Thoracic aorta (tissue), 2 donors: Measurements from ENCODE around the gene SCCPDH. TPM values are rescaled to one million over a fixed set of nuclear protein-coding genes. Genes with fewer than 3 reads are reported as not detected.

Experiments
- ATAC-seq: fragments of 150-250 bp; one replicate; pipeline ENCODE4 v1.8.0; 2017; ENCODE audit warnings: low read depth; ENCODE audit not compliant: insufficient number of reproducible peaks, low FRiP score
- DNase-seq: peaks from one replicate; pipeline ENCODE4 v3.0.0-alpha.2; 2020; ENCODE audit warnings: low spot score
- H3K27ac ChIP-seq, 2 donors: fragments of 200-600 bp; sonication (generic); 1 replicate in 1 of 2; 2 replicates in 1 of 2; pipeline ENCODE4 v1.5.1; 2016; ENCODE audit warnings: mild to moderate bottlenecking in 2 of 2, moderate library complexity in 2 of 2
- H3K27me3 ChIP-seq: fragments of 200-600 bp; sonication (generic); replicated peaks from 2 replicates; pipeline ENCODE4 v1.6.0; 2016; ENCODE audit warnings: mild to moderate bottlenecking; ENCODE audit not compliant: insufficient read depth
- H3K36me3 ChIP-seq: fragments of 200-600 bp; sonication (generic); one replicate; pipeline ENCODE4 v1.5.1; 2016
- H3K4me1 ChIP-seq, 2 donors: fragments of 200-600 bp; sonication (generic); 1 replicate in 1 of 2; 2 replicates in 1 of 2; pipeline versions ENCODE4 v1.5.1 to v1.6.0; 2016; ENCODE audit warnings: low read depth in 2 of 2, mild to moderate bottlenecking in 1 of 2; ENCODE audit not compliant: control insufficient read depth in 1 of 2
- H3K4me3 ChIP-seq: fragments of 200-600 bp; sonication (generic); 2 replicates; pipeline ENCODE4 v1.5.1; 2016; ENCODE audit warnings: mild to moderate bottlenecking
- H3K9me3 ChIP-seq: fragments of 200-600 bp; sonication (generic); 2 replicates; pipeline ENCODE4 v1.5.1; 2016
- total RNA-seq, 2 donors: library from RNA; depleted of rRNA; stranded (reverse); fragments of >200 nt; gene quantifications; one replicate each; pipeline versions ENCODE4 v1.1.0 to v1.2.3, GENCODE V29; 2016
- TF ChIP-seq, protein P1 (sequence below): fragments of 200-600 bp; sonication (generic); IDR thresholded peaks from one replicate; pipeline ENCODE4 v1.5.1; 2019; ENCODE audit warnings: antibody characterized with exemption

Gene SCCPDH
- total RNA-seq, 2 donors from 2014 or later: 12.8 to 14.4 TPM

DNA sequence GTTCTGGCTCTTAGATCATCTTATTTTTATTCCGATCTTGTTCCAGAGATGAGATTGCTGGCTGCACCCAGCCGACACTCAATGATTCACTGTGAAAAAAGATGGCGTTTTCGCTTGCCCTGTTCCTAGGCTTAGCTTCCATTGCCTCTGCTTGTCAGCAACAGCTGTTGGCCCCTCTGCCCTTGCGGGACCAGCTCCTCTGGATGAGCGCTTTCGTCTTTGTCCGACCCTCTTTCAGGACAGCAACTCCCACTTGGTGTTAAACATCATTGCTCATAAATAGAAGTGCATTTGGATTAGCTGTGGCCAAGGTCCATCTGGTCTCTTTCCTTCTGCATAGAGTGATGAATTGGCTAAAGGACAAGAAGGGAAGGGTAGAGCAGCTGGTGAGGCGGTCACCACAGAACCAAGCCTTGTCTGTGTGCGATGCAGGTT is 43.5 kb upstream of the SCCPDH start:
- no peak overlapping the region for H3K27ac ChIP-seq
- H3K4me3 ChIP-seq: no peak overlapping the region
- no peaks in the 10 kb centered on the region for H3K27me3 ChIP-seq
- TF ChIP-seq, protein P1, sequence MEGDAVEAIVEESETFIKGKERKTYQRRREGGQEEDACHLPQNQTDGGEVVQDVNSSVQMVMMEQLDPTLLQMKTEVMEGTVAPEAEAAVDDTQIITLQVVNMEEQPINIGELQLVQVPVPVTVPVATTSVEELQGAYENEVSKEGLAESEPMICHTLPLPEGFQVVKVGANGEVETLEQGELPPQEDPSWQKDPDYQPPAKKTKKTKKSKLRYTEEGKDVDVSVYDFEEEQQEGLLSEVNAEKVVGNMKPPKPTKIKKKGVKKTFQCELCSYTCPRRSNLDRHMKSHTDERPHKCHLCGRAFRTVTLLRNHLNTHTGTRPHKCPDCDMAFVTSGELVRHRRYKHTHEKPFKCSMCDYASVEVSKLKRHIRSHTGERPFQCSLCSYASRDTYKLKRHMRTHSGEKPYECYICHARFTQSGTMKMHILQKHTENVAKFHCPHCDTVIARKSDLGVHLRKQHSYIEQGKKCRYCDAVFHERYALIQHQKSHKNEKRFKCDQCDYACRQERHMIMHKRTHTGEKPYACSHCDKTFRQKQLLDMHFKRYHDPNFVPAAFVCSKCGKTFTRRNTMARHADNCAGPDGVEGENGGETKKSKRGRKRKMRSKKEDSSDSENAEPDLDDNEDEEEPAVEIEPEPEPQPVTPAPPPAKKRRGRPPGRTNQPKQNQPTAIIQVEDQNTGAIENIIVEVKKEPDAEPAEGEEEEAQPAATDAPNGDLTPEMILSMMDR: no peak
- no peak for ATAC-seq
- no peaks in the 10 kb centered on the region for H3K9me3 ChIP-seq
- no peak for DNase-seq
- no peaks in the 10 kb centered on the region for H3K36me3 ChIP-seq
- H3K4me1 ChIP-seq: no peaks in the 10 kb centered on the region

DNA sequence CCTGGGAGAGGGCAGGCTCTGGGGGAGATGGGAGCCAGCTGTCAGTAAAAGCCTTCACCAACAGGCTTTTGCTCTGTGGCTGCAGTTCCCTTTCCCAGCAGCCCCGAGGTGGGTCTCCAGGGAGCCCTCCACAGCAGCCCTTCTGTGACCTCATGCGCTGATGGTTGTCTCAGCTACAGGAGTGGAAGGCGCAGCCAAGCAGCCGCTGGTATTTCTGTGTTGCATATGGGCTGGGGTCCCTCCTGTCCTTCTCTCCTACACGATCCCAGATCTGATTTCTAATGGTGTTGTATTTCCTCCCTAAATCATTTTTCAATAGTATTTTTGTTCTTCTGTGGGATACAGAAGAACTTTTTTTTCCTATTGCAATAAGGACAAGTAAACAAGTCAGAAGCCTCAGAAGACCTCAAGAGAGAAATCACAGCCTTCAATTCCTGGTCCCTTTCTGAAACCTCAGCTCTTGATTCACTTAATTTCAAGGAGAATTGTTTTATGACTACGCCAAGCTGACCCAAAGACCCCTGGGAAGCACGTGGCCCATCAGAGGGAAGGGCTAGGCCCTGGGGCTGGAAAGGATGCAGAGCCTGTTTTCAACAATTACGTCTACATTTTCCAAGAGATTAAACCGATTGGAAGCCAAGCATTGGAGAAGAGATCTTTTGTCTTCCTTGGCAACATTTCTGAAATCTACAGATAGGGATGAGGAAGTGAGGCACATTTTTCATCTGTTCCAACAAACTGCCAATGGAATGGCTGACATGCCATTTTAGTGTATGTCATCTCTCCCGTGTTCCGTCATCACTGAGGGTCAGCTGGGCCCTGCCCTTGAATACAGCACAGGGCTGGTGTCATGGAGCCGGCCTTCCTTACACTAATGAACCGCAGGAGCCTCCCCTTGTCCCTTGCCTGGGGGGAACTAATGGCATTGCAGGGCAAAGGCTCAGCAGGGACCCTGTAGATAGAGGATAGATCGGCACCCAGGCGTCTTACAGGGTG is 42.0 kb upstream of the SCCPDH start:
- Histone ChIP-seq H3K27me3 (no peaks in the 10 kb centered on the region), H3K27ac (no peak overlapping the region), H3K36me3 (no peaks in the 10 kb centered on the region), H3K4me1 (no peaks in the 10 kb centered on the region), H3K9me3 (no peaks in the 10 kb centered on the region), H3K4me3 (no peak overlapping the region)
- DNase-seq: no peak
- TF ChIP-seq, protein P1: no peak
- no peak for ATAC-seq

DNA sequence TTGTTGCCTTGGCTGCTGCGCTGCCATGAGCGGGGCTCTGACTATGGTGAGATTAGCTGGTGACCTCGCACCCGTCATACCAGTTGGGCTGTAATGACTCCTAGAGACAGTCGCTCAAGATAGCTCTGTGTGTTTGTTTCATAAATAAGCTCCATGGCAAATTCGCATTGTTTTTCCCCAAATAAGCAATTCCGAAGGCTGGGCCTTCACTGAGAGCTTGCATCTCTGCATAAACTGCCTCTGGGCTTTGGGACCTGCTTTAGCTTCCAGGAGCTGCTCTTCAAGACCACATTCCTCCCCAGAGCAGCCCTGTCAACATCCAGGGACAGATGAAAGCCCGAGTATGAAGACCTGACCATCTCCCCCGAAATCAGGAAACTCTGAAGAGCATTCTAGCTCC is 40.7 kb upstream of the SCCPDH start:
- Histone ChIP-seq H3K9me3 (no peaks in the 10 kb centered on the region), H3K27me3 (no peaks in the 10 kb centered on the region), H3K4me3 (no peak overlapping the region), H3K4me1 (no peaks in the 10 kb centered on the region), H3K36me3 (no peaks in the 10 kb centered on the region), H3K27ac (no peak overlapping the region)
- ATAC-seq: no peak
- no peak for DNase-seq
- TF ChIP-seq, protein P1: no peak

GRCh38 chr1:246687002-246687401 is 37.2 kb upstream of the SCCPDH start:
- H3K27ac ChIP-seq: no peak overlapping the region
- no peak overlapping the region for H3K4me3 ChIP-seq
- no peaks in the 10 kb centered on the region for H3K9me3 ChIP-seq
- no peaks in the 10 kb centered on the region for H3K27me3 ChIP-seq
- no peaks in the 10 kb centered on the region for H3K36me3 ChIP-seq
- DNase-seq: no peak
- H3K4me1 ChIP-seq: peaks cover 0 to 7% of the 10 kb centered on the region in 2 donors
- no peak for ATAC-seq
- TF ChIP-seq, protein P1: no peak

- Histone ChIP-seq H3K9me3 (peaks cover 4% of the 10 kb centered on the region), H3K27ac (no peak overlapping the region), H3K36me3 (no peaks in the 10 kb centered on the region), H3K4me1 (peaks cover 0 to 7% of the 10 kb centered on the region in 2 donors), H3K4me3 (peak overlapping the region; percentile 54), H3K27me3 (no peaks in the 10 kb centered on the region)
- ATAC-seq: no peak
- TF ChIP-seq, protein P1: peak; percentile 65
- DNase-seq: no peak
Measured at GRCh38 chr1:246689409-246690008, 34.7 kb upstream of the SCCPDH start.
